Left lobe of liver (tissue), 2 donors: ENCODE results near the gene STEAP4. TPM values are rescaled to one million over a fixed set of nuclear protein-coding genes. Genes with fewer than 3 reads are reported as not detected.

Experiments
- ATAC-seq: fragments of 200-7000 bp; cut with Tn5 transposase; one replicate; pipeline ENCODE4 v1.9.1; 2020; ENCODE audit warnings: mild to moderate bottlenecking, moderate library complexity
- DNase-seq: peaks from one replicate; pipeline ENCODE4 v3.0.0-alpha.2; 2020; ENCODE audit warnings: low spot score
- total RNA-seq: library from RNA; stranded (reverse); gene quantifications from one replicate; pipeline ENCODE4 v1.2.1, GENCODE V29; 2021
- donor health status: DM: no; HTN: no; CAD: no; lungs with moderate emphysema.
- donor health status: DM: no; HTN: yes; CAD: no.

The STEAP4 gene
- total RNA-seq, 1 donor from 2014 or later = 28.3 TPM

- ATAC-seq (no peak), DNase-seq (no peak)
These were observed 82.0 kb downstream of the STEAP4 start for GRCh38 chr7:88224601-88225275.

- DNase-seq = no peak
These were observed 83.4 kb downstream of the STEAP4 start for GRCh38 chr7:88223265-88223664.

More at GRCh38 chr7:88223265-88223664, 83.4 kb downstream of the STEAP4 start:
- no peak for ATAC-seq

Other genes with a start within 250 kb of the STEAP4 start
- 17.4 TPM for gene SRI, start 86.9 kb downstream of the STEAP4 start, total RNA-seq